Keratinocyte (primary cell): ENCODE results near the gene PCNX4. TPM values are rescaled to one million over a fixed set of nuclear protein-coding genes. Genes with fewer than 3 reads are reported as not detected.

Experiments
- DNase-seq: peaks from one replicate; pipeline ENCODE4 v3.0.0-alpha.2; 2011; ENCODE audit warnings: low read depth, missing footprints, low spot score
- FAIRE-seq: peaks from 2 replicates; lab custom pipeline; 2011; peaks lifted over from hg19 to GRCh38; lab: Jason Lieb, UNC
- H2AFZ ChIP-seq: 2 replicates; pipeline ENCODE4 v1.6.0; 2012; ENCODE audit warnings: low read length, control low read depth, inconsistent platforms; ENCODE audit not compliant: control insufficient read depth
- H3K27ac ChIP-seq: 2 replicates; pipeline ENCODE4 v1.5.1; 2011; ENCODE audit warnings: low read length; ENCODE audit not compliant: control insufficient read depth, insufficient read depth
- H3K27me3 ChIP-seq: 3 replicates; pipeline ENCODE4 v1.6.0; 2011; ENCODE audit warnings: low read length; ENCODE audit not compliant: control insufficient read depth, insufficient read depth; ENCODE audit errors: extremely low read depth
- H3K36me3 ChIP-seq, 2 experiments: 2 replicates in 1 of 2; 3 replicates in 1 of 2; pipeline ENCODE4 v1.5.1; 2011; ENCODE audit warnings: low read length in 2 of 2, mild to moderate bottlenecking in 1 of 2; ENCODE audit not compliant: control insufficient read depth in 2 of 2, insufficient read depth in 2 of 2; ENCODE audit errors: extremely low read depth in 1 of 2
- H3K4me1 ChIP-seq: 3 replicates; pipeline ENCODE4 v1.5.1; 2011; ENCODE audit warnings: low read length; ENCODE audit not compliant: control insufficient read depth, insufficient read depth; ENCODE audit errors: extremely low read depth
- H3K4me2 ChIP-seq: 3 replicates; pipeline ENCODE4 v1.6.0; 2011; ENCODE audit warnings: low read depth, low read length; ENCODE audit not compliant: control insufficient read depth, insufficient read depth; ENCODE audit errors: extremely low read depth
- H3K4me3 ChIP-seq, 3 experiments: fragments of 200-600 bp in 1 of 3; sonication (generic) in 1 of 3; 2 replicates in 2 of 3; 3 replicates in 1 of 3; pipeline ENCODE4 v1.5.1; 2011 to 2016; ENCODE audit warnings: low read length in 3 of 3, mild to moderate bottlenecking in 3 of 3, control low read depth in 2 of 3, inconsistent platforms in 1 of 3, low read depth in 1 of 3, mixed read lengths in 1 of 3, mixed run types in 1 of 3, moderate library complexity in 1 of 3; ENCODE audit not compliant: control insufficient read depth in 2 of 3, insufficient read depth in 2 of 3; ENCODE audit errors: extremely low read depth in 1 of 3
- H3K79me2 ChIP-seq: 2 replicates; pipeline ENCODE4 v1.6.0; 2012; ENCODE audit warnings: low read length; ENCODE audit not compliant: control insufficient read depth, insufficient read depth
- H3K9ac ChIP-seq: 3 replicates; pipeline ENCODE4 v1.6.0; 2011; ENCODE audit warnings: low read length; ENCODE audit not compliant: control insufficient read depth, insufficient read depth; ENCODE audit errors: extremely low read depth
- H3K9me1 ChIP-seq: 3 replicates; pipeline ENCODE4 v1.6.0; 2011; ENCODE audit warnings: low read length; ENCODE audit not compliant: control insufficient read depth, insufficient read depth; ENCODE audit errors: extremely low read depth
- H3K9me3 ChIP-seq: 2 replicates; pipeline ENCODE4 v1.5.1; 2012; ENCODE audit warnings: low read depth, low read length; ENCODE audit not compliant: control insufficient read depth
- H4K20me1 ChIP-seq: 3 replicates; pipeline ENCODE4 v1.6.0; 2011; ENCODE audit warnings: low read length; ENCODE audit not compliant: control insufficient read depth, insufficient read depth; ENCODE audit errors: extremely low read depth
- CTCF ChIP-seq, 3 experiments: IDR thresholded peaks in 1 of 3; conservative IDR thresholded peaks in 1 of 3; optimal IDR thresholded peaks in 1 of 3; 2 replicates in 2 of 3; 3 replicates in 1 of 3; pipeline versions ENCODE3 to v1.5.1; 2011; ENCODE audit warnings: low read length in 3 of 3, mild to moderate bottlenecking in 3 of 3, moderate library complexity in 2 of 3, control low read depth in 1 of 3, inconsistent platforms in 1 of 3; ENCODE audit not compliant: insufficient read depth in 2 of 3; ENCODE audit errors: extremely low read depth in 1 of 3
- EZH2 ChIP-seq: IDR thresholded peaks from one replicate; pipeline ENCODE4 v1.6.1; 2012; ENCODE audit warnings: inconsistent platforms, mild to moderate bottlenecking, low read length, moderate library complexity
- dilution Hi-C: fragments of 300-500 bp; cut with MboI; formaldehyde crosslinking; loops from one replicate; pipeline ENCODE4 v1.7.0; 2020; ENCODE audit warnings: low sequenced_read_pairs; ENCODE audit not compliant: extremely low pct_ligation_motif_present
- polyA plus RNA-seq, 5 experiments: library from polyadenylated mRNA; depleted of rRNA in 3 of 5; stranded (reverse) in 3 of 5; stranded (forward) in 1 of 5; unstranded in 1 of 5; fragments of >200 nt; gene quantifications; 1 replicate in 1 of 5; 2 replicates in 3 of 5; 3 replicates in 1 of 5; pipeline versions ENCODE4 v1.2.1 to v1.2.3, GENCODE V29; 2011 to 2012; ENCODE audit warnings: missing spikeins in 2 of 5, low read depth in 1 of 5, low replicate concordance in 1 of 5

The PCNX4 gene
- polyA plus RNA-seq, 1 donor (not counting 4 experiments of a cell fraction or from before 2014, with no cell fraction given), result 49.8 TPM

GRCh38 chr14:60199321-60199720 is 107.6 kb downstream of the PCNX4 start:
- Histone ChIP-seq H3K9ac (no peak overlapping the region), H3K4me3 (no peak overlapping the region), H3K9me3 (no peaks in the 10 kb centered on the region), H3K27ac (no peak overlapping the region), H2AFZ (no peak overlapping the region), H3K79me2 (no peaks in the 10 kb centered on the region), H3K9me1 (no peaks in the 10 kb centered on the region), H3K27me3 (no peaks in the 10 kb centered on the region), H4K20me1 (no peaks in the 10 kb centered on the region), H3K4me2 (no peak overlapping the region), H3K36me3 (no peaks in the 10 kb centered on the region), H3K4me1 (no peaks in the 10 kb centered on the region)
- FAIRE-seq (no peak), DNase-seq (no peak)
- dilution Hi-C loops, result no loop called here
- TF ChIP-seq EZH2, result no peak
- no peak for TF ChIP-seq CTCF (optimal IDR thresholded peaks at IDR 0.05 in 1 of 3, IDR thresholded peaks at IDR 0.05 in 1 of 3, conservative IDR thresholded peaks at IDR 0.05 in 1 of 3; ENCODE audit: extremely low read depth in 1 of 3, insufficient read depth in 2 of 3, low read length in 3 of 3)

GRCh38 chr14:60204104-60204842 is 112.5 kb downstream of the PCNX4 start:
- FAIRE-seq (no peak), DNase-seq (no peak)
- Histone ChIP-seq H3K27ac (no peak overlapping the region), H2AFZ (no peak overlapping the region), H3K9me3 (no peaks in the 10 kb centered on the region), H3K4me2 (no peak overlapping the region), H3K9ac (no peak overlapping the region), H3K4me1 (no peaks in the 10 kb centered on the region), H3K27me3 (peaks cover 8% of the 10 kb centered on the region), H3K79me2 (no peaks in the 10 kb centered on the region), H3K9me1 (no peaks in the 10 kb centered on the region), H4K20me1 (no peaks in the 10 kb centered on the region), H3K4me3 (no peak overlapping the region), H3K36me3 (no peaks in the 10 kb centered on the region)
- TF ChIP-seq EZH2 (no peak), CTCF (optimal IDR thresholded peaks at IDR 0.05 in 1 of 3, IDR thresholded peaks at IDR 0.05 in 1 of 3, conservative IDR thresholded peaks at IDR 0.05 in 1 of 3; ENCODE audit: extremely low read depth in 1 of 3, insufficient read depth in 2 of 3, low read length in 3 of 3) (no peak)
- dilution Hi-C loops, result no loop called here
